Measurements from ENCODE around the gene PTPRD.
"Not testable (repeated sequence)": the region's sequence is repeated elsewhere in the genome, so short reads cannot be mapped to it uniquely, and the experiment has no call there.

The PTPRD gene

DNA sequence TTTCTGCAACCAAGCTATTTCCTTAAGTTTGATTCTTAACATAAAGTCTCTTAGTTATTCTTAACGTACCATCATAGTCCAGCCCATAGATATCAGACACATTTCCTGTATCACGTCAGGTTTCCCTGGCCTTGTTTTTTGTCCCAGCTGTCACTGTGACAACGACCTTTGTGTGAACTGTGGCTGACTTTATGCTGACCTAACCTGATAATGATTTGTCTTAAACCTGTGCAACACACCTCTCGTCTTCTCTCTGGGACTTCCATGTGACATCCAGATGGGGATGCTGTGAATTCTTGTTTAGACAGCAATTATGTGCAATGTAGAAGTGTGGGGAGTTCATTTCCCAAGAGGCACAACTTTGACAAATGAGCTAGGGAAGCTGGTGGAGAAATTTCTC lies 662.8 kb downstream of the PTPRD start:
- no peak for DNase-seq

DNA sequence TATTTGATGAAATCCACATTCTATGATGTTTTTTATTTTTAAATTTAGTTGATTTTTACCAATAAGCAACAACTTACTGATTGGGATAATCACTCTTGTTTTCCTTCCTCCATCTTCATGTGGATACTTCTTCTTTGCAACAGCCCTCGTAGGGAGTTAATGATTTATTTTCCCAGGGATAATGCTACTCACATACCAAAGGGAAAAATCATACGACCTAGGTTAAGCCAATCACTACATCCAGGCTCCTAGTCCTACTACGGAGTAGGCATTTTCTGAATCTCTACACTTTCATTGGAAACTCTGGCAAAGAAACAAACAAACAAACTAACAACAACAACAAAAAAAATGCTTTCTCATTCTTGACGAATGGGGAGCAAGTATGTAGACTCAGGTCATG lies 663.4 kb downstream of the PTPRD start:
- DNase-seq, result no peak

DNA sequence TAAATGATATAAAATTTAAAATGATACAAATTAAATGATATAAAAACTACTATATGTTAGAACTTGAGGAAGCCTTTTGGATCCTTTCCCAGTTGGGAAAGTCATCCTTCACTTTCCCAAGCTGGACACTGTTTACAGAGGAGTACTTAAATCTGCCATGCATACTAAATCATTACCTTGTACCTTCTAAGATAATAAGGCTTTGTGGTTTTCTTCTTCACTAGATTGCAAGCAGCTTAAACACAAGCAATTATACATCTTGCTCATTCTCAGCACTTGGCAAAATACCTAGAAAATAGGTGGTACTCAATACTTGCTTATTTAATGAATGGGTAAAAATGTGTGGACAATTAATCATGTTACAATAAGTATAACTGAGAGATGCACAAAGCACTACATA lies 666.8 kb downstream of the PTPRD start:
- DNase-seq, result no peak

DNA sequence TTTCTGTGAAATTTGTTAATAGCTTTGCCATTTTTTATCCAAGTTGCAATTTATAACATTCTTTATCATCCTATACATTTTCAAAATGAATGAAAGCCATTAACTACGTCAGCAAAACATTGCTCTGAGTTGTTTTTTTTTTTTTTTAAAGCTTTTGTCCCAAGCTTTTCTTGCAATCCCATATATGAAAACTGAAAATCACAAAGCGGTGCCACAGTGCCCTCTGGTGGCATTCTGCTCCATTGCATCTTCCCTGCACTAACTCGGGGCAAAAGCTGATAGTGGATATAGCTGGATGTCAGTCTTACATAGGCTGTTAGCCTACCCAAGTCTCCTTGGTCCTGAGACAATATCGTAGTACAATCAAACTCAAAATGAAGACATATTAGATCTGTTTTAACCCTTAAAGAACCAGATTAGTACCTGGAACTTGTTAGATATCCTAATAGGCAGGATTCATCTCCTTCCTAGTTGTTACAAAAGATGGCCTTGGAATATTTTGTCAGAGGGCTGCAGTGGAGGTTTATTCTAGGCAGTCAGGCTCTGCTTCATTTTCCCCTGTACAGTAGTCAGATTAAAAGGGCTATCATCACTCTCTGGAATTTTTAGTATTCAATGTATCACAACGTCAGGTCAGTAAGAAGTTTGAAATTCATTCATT lies 669.9 kb downstream of the PTPRD start:
- DNase-seq, result no peak

DNA sequence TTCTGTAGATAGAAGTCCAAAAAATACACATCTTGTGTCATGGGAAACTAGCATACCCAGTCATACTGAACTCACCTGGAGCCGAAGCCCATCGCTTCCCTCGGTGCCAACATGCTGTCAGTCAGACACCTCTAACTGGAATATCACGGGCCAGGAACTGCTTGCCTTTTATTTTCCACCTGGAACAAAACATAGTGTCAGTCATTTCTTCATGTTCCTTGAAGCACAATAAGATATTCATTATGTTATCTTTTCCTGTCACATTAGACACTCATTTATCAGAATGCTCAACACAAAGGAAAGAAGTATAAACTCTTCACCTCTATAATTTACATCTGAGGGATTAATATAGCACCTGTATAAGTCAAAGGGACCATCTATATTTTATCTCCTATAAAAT lies 674.4 kb downstream of the PTPRD start:
- no peak for DNase-seq

DNA sequence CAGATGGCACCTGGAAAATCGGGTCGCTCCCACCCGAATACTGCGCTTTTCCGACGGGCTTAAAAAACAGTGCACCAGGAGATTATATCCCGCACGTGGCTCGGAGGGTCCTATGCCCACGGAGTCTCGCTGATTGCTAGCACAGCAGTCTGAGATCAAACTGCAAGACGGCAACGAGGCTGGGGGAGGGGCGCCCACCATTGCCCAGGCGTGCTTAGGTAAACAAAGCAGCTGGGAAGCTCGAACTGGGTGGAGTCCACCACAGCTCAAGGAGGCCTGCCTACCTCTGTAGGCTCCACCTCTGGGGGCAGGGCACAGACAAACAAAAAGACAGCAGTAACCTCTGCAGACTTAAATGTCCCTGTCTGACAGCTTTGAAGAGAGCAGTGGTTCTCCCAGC lies 681.3 kb downstream of the PTPRD start:
- DNase-seq, result not testable (repeated sequence)

DNA sequence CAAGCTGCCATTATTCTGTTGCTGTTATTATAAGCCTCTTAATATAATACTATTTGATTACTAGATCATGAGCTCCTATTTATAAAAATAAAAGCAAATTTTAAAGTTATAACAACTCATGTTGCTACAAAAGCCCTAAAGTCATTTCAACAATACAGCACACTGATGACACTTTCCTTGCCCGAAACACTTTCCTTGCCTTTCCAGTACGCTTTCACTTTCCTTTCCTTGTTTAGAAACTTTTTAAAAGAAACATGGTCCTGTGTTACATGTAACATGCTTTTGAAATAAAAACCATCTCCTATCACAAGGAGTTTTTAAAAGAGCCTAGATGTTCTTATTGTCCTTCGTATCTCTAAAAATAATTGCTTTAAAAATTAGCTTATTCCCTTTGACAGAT lies 688.4 kb downstream of the PTPRD start:
- no peak for DNase-seq

DNA sequence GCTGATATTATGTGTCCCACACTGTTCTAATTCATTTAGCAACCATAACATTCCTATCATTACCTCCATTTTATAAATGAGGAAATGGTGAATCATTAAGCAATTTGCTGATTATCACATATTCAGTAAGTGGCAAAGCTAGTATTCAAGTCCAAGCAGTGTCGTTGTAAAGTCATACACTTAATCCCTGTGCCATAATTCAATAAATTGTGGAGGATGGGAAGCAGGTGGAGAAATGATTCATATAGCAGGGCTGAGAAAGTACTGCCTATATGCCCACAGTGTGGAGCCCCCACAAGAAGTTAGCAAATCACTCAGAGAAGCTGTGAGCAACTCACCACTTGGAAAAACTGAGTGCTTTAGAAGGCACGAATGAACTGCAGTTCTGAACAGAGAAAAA lies 691.0 kb downstream of the PTPRD start:
- DNase-seq, result no peak

DNA sequence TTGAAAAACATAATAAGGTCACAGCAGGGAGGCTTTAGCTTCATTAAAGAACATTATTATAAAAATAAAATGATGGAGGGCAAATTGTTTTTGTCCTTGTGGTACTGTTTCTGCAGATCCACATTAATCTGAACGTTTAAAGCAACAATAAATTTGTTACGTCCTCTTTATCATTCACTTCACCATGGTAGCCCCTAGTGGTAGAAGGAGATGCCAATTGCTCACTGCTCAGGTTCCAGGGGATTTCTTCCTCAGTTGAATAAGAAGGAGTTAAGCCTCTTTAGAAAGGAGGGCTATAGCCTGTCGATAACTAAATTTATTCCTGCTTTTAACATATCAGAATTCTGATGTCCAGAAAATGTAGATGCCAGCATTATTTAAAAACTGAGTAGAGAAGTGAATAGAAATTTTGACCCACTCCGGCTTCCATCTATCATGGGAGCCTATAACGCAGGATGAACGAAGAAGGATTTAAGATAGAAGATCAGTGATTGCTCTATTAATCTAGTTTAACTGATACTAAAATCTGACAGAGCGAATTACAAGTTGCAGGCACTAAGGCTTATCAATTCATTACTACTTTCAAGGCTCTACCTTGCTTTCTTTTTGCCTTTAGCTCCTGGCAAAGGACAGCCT lies 692.3 kb downstream of the PTPRD start:
- no peak for DNase-seq

DNA sequence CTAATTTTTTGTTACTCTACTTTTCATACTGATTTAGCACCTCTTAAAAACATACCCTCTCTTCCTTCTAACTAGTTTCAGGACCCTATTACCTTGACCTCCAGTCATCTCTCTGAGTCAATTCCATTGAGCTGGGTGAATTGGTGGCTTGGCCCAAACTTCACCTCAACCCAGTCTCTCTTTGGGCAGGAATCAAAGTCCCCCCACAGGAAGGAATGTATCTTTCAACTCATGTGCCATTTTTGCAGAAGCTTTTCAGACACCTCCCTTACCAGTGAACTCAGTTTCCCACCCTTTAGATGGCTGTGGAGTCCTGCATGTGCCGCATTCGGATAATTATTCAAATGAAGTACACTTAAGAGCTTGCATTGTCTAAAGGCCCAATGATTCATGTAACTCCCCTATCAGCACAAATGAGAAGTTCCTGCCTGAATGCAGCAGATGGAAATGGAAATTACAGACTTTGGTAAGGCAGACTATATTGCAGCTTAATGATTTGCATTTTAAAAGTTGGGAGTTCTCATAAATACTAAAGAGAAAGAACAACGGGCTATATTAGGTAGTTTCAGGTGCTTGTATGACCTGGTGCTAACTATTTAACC lies 693.5 kb downstream of the PTPRD start:
- no peak for DNase-seq

DNA sequence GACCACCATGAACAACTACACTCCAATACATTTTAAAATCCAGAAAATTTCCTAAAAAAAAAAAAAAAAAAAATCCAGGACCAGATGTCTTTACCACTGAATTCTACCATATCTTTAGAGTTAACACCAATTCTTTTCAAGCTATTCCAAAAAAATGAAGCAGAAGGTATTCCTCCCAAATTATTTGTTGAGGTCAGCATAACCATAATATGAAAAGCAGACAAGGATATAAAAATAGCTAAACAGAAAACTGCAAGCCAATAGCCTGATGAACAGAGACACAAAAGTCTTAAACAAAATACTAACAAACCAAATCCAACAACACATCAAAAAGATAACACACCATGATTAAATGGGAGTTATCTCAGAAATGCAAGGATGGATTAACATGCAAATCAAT lies 695.4 kb downstream of the PTPRD start:
- DNase-seq, result no peak

DNA sequence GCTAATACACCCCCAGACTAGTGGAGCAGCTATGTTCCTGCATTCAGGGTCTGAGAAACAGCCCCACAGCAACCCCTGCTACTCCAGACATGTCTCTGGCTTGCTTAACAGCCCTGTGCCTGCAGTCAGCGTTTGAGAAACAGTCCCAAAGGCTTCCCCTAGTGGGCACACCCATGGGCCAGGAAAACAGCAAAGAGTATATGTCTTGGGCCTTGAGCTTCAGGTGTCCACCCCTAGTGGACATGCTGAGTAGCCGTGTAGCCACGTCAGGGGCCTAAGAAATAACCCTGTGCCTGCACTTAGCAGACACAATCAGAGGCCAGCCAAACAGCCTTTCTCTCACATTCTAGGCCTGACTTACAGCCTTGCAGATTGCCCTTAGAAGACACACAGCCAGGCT lies 698.6 kb downstream of the PTPRD start:
- no peak for DNase-seq

DNA sequence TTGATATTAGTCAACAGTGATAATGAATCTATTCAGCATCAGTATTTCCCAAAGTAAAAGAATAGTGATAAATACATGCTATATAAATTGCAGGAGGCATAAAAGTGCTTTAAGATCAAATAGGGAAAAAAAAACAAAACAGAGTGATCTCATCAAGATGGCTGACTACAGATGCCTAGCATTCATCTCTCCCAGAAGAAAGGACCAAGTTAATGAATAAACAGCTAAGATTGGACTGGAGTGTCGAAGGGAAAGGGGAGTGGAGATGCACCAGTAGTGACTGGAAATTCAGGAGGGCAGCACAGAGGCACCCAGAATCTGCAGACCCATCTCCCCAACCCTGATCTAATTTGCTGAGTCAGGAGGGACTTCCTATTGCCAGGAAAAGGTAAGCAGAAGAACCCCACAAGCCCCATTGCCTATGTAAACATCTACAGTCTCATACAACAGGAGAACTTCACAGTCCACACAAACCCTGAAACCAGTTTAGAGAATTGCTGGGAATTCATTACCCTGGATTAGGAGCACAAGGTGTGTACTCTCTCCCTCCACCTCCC lies 699.4 kb downstream of the PTPRD start:
- DNase-seq, result no peak

DNA sequence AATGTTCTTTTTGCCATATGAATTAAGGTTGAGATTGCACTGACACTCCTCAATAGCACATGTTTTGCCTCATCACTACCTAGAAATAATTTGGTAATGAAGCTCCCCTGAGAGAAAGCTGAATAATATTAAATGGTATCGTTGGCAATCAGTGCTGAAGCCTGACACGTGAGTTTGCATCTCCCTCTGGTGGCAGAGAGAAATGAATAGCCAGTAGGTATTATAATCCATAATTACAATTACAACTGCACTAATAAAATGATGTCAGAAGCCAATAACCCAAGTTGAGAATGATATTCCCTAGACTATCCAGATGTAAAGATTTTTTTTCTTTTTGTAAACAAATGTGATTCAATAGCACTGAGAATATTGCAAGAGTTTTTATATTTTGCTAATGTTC lies 700.3 kb downstream of the PTPRD start:
- DNase-seq, result no peak

DNA sequence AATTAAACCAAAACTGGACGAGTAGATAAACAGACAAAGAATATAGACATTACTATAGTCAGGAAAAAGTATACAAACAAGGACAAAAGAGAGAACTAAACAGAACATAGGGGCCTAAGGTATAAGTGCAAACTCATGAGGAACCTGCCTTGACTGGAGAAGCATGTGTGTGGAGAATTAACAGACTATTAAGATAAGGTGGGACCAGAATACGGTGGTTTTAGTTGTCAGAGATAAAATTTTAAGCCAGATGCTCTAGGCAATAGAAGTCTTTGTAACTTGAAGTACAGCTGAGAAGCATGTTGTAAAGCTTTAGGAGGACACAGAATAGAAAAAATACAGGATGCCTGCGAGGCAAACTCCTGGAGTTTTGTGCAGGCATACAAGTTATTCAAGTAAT lies 707.1 kb downstream of the PTPRD start:
- no peak for DNase-seq

DNA sequence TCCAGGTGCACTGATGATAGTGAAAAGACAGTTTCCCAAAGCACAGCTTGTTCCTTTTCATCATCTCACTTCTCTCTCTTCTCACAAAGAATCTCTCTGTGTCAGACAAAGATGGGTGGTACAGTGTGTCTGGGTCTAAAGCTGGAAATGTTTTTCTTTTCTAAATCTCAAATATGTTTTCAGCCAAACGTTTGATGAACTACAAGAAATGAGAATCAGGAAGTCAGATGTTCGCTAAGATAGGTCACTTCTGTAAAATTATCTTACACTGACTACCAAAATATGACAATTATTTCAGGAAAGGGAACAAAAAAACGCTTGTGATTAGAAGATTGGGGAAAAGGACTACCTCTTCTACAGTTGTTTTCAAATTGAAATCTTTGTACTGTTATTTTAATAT lies 708.8 kb downstream of the PTPRD start:
- DNase-seq, result no peak

DNA sequence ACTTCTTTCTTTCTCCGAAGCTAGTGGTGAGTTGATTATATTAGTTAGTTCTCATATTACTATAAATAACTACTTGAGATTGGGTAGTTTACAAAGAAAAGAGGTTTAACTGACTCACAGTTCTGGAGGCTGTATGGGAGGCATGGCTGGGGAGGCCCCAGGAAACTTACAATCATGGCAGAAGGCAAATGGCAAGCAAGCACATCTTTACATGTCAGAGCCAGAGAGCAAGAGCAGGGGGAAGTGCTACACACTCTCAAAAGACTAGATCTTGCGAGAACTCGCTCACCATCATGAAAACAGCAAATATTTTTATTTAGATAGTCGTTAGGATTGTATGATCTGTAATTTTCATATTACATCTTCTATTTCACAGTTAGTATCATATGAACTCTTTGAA lies 711.2 kb downstream of the PTPRD start:
- DNase-seq, result no peak

DNA sequence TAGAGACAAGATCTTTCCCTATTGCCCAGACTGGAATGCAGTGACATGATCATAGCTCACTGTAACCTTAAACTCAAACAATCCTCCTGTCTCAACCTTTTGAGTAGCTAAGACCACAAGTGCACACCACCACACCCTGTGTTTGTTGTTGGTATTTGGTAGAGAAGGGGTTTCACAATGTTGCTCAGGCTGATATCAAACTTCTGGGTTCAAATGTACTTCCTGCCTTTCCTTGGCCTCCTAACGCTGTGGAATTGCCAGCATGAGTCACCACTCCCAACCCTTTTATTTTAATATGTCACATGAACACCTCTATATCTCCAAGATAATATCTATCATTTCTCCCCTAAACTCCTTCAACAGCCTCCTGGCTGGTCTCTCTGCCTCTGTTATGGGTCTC lies 719.0 kb downstream of the PTPRD start:
- no peak for DNase-seq

DNA sequence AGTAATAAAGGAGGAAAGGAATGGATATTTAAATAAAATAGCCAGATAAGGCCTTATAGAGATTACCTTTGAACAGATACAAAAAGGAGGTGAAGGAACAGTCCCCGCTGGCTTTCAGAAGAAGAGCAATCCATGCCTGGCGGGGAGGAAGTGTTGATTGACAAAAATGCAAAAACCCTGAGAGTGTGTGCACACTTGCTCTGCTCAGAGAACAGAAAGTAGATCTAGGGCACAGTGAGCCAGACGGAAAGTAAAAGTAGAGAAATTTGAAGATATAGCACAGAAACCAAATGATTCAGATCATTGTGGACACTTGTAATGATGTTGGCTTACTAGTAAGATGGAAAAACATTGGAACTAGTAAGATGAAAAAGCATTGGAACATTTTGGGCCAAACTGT lies 720.6 kb downstream of the PTPRD start:
- DNase-seq, result no peak

DNA sequence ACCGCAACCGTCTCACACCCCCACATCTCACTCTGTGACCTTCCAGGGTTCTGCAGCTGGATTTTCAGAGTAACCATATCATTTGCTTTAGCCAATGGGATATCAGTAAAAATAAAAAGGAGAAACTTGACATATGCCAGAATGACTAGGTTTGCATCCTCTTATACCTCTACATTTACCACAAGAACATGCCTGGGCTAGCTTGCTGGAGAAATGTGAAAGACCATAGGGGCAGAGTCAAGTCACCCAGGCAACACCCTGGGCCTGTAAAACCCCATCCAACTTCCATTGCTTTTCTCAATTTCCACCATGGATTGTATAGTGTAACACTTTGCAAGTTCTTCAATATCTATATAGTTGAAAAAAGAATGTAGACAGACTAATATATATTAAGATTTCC lies 731.1 kb downstream of the PTPRD start:
- no peak for DNase-seq

DNA sequence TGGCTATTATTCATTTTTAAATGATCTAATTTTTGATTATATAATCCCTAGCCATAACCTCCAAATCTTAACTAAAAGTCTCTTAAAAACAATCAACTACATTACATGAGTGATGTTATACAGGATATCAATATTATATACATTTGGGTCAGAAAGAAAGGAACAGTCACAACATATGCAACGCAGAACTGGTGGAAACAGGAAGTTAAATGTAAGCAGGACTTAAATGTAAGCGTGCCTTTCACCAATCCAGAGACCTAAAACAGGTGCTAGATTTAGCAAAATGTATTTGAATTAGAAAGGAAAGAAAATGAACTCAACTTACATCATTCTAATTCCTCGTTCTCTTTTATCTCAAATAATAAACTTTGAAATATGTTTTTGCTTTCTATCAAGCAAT lies 738.5 kb downstream of the PTPRD start:
- DNase-seq, result no peak

DNA sequence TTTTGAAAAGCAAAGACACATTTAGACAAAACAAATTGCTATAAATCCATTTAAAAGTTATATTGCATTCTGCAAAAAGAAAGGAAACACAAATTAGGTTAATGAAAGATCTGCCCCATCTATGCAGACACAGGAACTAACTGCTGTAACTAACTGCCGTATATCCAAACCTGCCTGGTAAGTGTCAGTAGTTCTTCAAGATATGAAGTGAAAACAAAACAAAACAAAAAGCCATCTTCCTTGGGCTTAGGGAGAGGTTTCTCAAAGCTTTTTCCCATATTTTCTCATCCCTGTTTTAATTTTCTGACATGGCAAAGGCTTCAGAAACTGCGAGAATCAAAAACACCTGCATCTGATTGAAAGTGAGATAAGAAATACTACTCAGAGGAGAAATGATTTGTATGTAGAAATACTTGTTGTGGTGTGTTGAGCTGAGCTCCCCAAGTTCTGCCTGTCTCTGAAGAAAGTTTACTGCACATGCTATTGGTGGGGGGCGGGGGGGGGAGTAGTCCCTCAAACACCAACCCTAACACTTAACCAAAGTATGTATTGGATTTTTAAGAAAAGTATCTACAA lies 750.5 kb downstream of the PTPRD start:
- no peak for DNase-seq

DNA sequence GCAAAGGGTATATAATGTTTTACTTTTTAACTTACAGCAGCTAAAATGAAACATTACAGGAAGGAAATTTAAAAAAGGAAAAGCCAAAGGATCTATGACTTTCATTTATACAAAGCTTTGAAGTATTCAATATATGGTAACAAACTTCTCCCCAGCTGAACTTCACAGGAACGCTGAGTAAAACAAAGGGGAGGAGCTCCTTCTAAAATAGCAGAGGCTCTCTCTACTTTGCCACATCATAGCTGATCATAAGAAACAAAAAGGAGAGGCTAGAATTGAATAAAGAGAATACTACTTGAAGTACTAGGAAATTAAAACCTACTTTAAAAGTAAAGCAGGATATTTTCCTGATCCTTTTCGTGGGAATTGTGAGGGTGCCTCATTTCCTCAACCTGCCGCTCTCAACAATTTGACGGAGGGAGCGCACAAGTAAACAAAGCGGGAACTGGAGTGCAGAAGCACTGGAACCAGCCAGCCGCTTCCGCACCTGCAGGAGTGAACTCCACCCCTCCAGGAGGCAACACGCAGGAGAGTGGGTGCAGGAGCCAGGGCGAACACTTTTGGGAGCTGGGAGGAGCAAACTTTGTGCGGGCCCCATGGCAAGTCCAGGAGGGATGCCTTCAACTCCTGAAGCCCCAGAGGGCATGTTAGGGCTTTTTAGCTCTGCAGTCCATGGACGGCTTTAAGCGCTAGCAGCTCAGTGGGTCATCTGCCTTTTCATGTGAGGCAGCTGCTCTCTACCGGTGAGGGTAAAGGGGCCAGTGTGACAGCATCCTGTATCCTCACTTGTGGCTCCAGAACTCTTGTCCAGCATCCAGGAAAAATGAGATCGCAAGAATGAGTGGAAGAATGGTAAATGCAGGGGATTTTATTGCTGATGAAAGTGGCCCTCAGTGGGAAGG lies 757.4 kb downstream of the PTPRD start:
- DNase-seq, result no peak
